HG02678 (cell line): Measurements from ENCODE around the gene CTSK.
"Not testable (repeated sequence)": the region's sequence is repeated elsewhere in the genome, so short reads cannot be mapped to it uniquely, and the experiment has no call there.

Source experiments
- ATAC-seq: cut with Tn5 transposase; IDR thresholded peaks from one replicate; pipeline ENCODE4 v1.9.1; 2021; ENCODE audit warnings: mild to moderate bottlenecking, moderate library complexity; ENCODE audit not compliant: unreplicated experiment

Gene CTSK

GRCh38 chr1:150807249-150808023 is 624 bp downstream of the CTSK start:
- ATAC-seq = no peak

- ATAC-seq = no peak
Measured at GRCh38 chr1:150805899-150806298, 2.2 kb downstream of the CTSK start.

DNA sequence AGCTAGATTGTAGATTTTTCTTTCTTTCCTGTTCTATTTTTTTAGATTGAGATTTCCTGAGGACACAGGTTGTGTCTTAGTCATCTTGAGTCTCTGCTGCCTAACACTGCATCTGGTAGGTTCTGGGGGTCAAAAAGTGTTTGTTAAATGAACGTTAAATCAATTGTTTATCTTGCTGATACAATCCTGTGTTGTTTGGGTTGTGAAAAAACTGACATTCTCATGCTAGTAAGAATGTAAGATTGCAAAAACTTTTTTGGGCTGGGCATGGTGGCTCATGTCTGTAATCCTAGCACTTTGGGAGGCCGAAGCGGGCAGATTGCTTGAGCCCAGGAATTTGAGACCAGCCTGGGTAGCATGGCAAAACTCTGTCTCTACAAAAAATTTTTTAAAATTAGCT is 3.4 kb downstream of the CTSK start:
- no peak for ATAC-seq

DNA sequence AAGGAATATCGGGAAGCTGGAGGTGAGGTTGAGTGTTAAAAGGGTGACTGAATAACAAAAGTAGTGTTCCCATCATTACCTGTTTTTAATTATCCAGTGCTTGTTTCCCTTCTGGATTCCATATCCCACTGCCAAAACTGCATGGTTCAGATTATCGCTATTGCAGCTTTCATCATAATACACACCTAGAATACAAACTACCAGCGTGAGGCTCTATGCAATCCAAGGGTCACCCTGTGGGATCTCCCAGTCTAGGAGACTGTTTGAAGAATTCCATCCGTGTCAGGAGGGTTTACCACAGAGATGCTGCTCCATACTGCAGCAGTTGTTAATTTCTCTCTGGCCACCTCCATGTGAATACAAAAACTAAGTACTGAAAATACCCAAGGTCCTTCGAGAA is 9.0 kb downstream of the CTSK start:
- ATAC-seq = no peak

DNA sequence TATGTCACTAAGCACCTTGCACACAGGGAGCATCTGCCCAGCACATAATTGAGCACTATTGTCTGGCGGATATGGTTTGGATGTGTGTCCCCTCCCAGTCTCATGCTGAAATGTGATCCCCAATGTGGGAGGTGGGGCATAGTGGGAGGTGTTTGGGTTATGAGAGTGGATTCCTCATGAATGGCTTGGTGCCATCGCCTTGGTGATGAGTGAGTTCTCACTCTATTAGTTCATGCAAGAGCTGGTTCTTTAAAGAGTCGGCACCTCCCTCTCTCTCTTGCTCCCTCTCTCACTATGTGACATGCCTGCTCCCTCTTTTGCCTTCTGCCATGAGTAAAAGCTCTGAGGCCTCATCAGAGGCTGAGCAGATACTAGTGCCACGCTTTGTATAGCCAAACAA is 9.5 kb downstream of the CTSK start:
- no peak for ATAC-seq

DNA sequence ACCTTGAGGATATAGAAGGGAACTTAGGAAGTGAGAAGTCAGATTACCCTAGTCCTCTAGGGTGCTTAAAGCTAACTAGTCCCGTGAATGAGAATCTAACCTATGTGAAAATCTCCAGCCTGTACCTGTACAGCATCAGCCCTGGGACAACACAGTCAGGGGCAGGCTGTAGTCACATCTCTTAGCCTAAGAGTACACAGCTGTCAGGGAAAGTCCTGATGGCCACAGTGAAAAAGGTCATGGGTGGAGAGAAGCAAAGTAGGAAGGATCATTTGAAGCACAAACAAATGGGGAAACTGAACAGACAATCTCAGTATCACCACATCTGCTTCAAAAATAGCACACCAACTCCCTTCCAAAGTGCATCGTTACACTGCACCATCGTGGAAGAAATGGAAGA is 11.7 kb downstream of the CTSK start:
- no peak for ATAC-seq

GRCh38 chr1:150793778-150794177 is 14.3 kb downstream of the CTSK start:
- not testable (repeated sequence) for ATAC-seq

DNA sequence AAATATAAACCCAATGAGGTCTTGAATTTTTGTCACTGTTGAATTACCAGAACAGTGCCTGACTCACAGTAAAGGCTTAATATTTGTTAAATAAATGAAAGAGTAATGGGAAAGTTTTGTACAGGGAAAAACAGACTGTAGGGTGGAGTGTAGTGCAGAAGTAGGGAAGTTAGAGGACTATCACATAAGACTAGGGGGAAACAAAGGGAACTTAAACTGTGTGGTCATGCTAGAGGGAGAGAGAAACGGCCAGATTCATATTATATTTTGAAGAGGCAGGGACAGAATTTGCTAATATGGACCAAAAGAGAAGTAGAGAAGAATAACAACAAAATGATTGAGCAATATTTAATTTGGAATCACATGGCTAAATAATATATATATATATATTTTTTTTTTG is 14.8 kb downstream of the CTSK start:
- no peak for ATAC-seq

DNA sequence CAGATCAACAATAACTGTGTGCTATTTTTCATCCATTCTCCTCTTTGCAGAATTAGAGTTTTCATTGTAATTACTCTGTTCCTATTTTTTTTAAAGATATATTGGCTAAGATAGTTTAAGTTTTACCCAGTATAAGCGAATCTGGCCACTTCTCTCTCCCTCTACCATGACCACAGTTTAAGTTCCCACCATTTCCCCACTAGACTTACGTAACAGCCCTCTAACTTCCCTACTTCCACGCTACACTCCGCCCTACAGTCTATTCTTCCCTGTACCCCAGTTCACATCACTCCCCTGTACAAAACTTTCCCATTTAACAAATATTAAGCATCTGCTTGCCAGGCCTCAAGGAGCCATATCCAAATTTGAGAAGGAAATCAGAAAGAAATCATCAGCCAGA is 16.5 kb downstream of the CTSK start:
- no peak for ATAC-seq

DNA sequence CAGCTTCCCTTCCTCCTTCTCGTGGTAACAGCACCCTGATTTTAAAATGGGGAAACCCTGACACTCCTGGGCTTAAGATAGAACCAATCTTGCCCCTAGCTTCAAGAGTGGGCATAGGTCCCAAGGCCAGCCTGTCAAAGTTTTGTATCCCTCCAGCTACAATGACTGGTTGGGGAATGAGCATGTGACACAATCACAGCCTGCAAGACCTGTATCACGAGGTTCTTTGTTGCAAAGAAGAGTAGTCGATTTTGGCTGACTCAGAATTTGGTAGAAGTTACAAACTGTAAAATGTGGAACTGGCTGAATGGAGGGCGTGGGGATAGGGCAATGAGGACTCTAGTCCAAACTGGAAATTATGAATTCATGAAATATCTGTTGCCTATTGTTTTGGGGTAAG is 18.7 kb downstream of the CTSK start:
- ATAC-seq = no peak

DNA sequence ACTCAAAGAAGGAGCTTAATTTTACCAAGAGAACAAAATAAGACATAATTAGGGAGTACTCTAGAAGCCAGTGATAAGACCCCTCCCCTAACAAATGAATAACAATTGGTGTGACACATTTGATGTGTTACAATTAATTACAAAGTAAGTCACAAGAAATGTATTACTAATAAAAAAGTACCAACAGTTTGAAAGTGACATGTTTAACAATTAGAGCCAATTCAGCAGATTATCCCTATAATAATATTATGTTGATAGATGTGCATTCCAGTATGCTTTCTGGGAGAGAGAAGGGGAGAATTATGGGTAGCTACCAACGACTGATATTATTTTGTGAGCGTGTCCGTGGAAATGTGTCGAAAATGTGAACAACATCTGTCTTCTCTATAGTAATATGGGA is 19.1 kb downstream of the CTSK start:
- no peak for ATAC-seq

DNA sequence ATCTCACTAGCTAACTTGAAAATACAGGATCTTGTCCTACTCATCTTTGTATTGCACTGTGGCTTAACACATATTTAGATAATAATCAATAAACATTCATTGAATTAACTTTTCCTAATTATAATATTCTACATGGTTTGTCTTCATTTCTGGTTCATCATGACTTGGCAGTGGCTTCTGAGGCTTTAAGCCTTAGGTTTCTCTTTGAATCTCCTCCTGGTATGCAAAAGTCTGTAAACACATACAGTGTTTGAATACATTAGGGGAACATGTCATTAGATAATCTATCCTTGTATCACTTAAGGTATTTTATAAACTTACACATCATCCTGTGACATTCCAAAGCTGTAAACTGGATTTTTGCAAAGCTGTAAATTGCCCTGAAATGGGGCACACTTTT is 20.6 kb downstream of the CTSK start:
- no peak for ATAC-seq

GRCh38 chr1:150780510-150780909 is 27.6 kb downstream of the CTSK start:
- ATAC-seq = no peak

GRCh38 chr1:150778409-150778808 is 29.7 kb downstream of the CTSK start:
- no peak for ATAC-seq

- no peak for ATAC-seq
Measured at GRCh38 chr1:150777544-150777943, 30.5 kb downstream of the CTSK start.

GRCh38 chr1:150775931-150776505 is 32.0 kb downstream of the CTSK start:
- ATAC-seq = not testable (repeated sequence)

DNA sequence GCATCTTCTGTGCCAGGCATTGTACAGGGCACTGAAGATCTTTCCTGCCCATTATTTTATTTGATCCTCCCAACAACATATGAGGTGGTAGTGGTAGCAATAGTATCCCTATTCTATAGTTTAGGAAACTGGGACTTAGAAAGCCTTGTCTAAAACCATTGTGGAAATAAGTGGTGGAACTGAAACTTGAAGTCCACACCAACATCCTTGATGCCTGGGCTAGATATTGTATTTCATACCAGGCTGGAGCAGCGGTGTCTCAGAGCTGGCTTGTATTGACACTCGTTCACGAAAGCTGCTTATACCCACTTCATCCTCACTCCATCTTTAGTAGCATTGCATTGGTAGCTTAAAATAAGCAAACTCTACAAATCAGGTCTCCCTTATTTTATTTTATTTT is 32.8 kb downstream of the CTSK start:
- no peak for ATAC-seq

- no peak for ATAC-seq
Measured at GRCh38 chr1:150772326-150772725, 35.7 kb downstream of the CTSK start.

- ATAC-seq = not testable (repeated sequence)
Measured at GRCh38 chr1:150767704-150768103, 40.4 kb downstream of the CTSK start.

- ATAC-seq = not testable (repeated sequence)
Measured at GRCh38 chr1:150765977-150766301, 42.1 kb downstream of the CTSK start.

DNA sequence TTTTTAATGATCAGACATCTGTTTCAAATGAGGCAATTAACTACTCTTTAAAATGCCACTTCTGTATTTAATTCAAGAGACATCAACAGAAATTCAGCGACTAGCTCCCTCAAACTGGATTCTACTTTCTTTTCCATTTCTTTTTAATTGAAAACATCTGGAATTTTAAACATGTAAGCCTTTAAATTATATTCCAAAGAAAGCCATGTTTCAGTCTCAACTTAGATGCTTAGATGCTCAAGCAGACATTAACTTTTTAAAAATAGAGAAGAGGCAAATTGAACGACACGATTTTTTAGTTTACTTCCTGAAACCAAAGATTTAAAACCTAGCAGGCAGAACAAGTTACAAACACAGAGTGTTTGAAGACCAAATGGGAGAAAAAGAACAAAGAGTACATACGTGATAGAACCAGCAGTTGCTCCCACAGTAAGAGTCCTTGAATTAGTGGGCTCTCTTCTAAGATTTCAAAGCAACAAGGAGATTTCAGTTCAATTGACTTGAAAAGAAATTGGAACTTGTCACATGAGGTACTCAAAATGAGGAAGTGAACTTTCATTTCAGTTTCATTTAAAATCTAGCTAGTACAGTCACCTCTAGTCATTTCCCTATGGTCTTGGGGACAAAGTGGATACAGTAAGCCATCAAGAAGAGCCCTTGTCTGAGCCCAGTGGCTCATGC is 42.6 kb downstream of the CTSK start, which contains the start of gene CTSS:
TSS of gene CTSS (minus strand) at position 483 of the 681 bp plus-strand sequence. CDS start 1,015 bp downstream, outside the sequence.
- peak; percentile 73 for ATAC-seq

DNA sequence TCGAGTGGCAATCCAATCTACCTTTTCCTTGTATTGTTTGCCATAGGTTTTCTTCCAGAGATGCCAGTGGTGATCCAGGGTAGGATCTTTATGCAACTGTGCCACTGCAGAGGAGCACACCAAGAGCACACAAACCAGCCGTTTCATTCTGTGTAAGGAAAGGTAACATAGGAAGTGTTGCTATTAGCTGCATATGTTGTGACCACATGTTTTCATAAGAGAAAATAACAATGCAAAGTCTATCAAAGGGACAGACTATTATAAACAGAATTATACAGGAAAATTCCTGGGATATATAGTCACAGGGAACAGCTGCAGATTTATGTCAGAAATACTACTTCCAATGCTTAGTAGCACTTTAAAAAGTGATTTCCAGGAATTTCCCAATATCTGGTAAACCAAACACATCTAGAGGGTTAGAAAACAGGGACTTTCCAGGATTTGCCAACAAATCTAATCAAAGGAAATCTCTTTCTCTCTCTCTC is 43.4 kb downstream of the CTSK start:
- ATAC-seq = no peak
